Measurements from ENCODE around the gene PRR14L.
A peak's percentile ranks its signal among the peaks of the same experiment; 100 is the strongest.
"Not testable (repeated sequence)": the region's sequence is repeated elsewhere in the genome, so short reads cannot be mapped to it uniquely, and the experiment has no call there.

PRR14L gene

DNA sequence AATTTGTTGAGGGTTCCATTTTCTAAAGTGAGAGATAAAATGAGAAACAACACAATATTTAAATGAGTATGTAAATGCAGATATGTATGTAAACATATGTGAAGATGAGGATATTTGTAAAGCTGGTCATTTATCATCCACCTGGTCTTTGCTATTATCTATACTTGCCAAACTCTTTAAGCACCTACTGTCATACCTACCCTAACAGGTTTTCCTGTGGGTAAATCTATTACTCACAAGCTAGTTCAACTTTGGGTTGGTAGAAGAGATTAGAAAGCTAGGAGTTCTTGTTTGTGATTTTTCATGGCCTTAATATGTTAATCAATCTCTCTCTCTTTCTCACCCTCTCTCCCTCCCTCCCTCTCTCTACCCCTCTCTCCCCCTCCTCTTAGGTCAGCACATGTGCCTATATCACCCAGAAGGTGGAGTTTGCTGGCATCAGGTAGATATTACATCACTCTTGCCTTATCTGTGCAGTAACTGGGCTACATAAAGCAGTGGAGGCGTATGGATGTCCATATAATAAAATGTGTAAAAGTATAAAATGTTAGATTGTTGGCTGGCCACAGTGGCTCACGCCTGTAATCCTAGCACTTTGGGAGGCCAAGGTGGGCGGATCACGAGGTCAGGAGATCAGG is 18.6 kb upstream of the PRR14L start:
- DNase-seq (ENCODE audit: low read depth, low spot score), result no peak
- ChIA-PET POLR2A (no interaction called here), CTCF (no interaction called here)
- no peak overlapping the region for H3K4me3 ChIP-seq (ENCODE audit: low read depth, low read length)
- TF ChIP-seq, protein P1, sequence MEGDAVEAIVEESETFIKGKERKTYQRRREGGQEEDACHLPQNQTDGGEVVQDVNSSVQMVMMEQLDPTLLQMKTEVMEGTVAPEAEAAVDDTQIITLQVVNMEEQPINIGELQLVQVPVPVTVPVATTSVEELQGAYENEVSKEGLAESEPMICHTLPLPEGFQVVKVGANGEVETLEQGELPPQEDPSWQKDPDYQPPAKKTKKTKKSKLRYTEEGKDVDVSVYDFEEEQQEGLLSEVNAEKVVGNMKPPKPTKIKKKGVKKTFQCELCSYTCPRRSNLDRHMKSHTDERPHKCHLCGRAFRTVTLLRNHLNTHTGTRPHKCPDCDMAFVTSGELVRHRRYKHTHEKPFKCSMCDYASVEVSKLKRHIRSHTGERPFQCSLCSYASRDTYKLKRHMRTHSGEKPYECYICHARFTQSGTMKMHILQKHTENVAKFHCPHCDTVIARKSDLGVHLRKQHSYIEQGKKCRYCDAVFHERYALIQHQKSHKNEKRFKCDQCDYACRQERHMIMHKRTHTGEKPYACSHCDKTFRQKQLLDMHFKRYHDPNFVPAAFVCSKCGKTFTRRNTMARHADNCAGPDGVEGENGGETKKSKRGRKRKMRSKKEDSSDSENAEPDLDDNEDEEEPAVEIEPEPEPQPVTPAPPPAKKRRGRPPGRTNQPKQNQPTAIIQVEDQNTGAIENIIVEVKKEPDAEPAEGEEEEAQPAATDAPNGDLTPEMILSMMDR (IDR thresholded peaks at IDR 0.05; ENCODE audit: insufficient read depth, low read length, missing control alignments), result no peak

DNA sequence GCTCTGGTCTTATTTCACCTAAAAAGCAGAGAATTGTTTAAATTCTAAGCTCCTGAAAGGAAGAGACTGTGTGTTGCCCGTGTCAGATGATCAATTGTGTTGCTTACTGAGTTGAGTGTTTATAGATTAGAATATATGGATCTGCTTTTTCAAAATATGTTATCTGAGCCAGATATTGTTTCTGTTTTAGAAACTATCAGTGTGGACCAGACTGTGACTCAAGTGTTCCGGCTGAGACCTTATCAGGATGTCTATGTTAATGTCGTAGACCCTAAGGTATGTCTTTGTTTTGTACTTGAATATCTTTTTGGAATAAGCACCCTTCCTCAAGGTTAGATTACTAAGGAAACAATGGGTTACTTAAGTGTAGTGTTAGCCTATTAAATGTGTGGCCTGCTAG is 14.9 kb upstream of the PRR14L start:
- ChIA-PET POLR2A (no interaction called here), CTCF (no interaction called here)
- TF ChIP-seq, protein P1 (IDR thresholded peaks at IDR 0.05; ENCODE audit: insufficient read depth, low read length, missing control alignments), result no peak
- no peak for DNase-seq (ENCODE audit: low read depth, low spot score)
- no peak overlapping the region for H3K4me3 ChIP-seq (ENCODE audit: low read depth, low read length)

DNA sequence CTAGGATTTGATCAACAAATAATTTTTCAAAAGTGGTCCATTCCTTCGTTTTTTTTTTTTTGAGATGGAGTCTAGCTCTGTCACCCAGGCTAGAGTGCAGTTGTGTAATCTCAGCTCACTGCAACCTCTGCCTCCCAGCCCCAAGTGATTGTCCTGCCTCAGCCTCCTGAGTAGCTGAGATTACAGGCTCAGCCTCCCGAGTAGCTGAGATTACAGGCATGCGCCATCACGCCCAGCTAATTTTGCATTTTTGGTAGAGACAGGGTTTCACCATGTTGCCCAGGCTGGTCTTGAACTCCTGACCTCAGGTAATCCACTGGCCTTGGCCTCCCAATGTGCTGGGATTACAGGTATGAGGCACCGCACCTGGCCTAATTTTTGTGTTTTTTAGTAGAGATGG is 8.9 kb upstream of the PRR14L start:
- CTCF ChIA-PET, result interaction anchor here (1.7 kb wide), 1 partner anchor 93 kb away, joined by 3 read pairs; no protein-coding TSS in a partner anchor
- H3K4me3 ChIP-seq (ENCODE audit: low read depth, low read length); POLR2A ChIA-PET; DNase-seq (ENCODE audit: low read depth, low spot score): not testable (repeated sequence)

DNA sequence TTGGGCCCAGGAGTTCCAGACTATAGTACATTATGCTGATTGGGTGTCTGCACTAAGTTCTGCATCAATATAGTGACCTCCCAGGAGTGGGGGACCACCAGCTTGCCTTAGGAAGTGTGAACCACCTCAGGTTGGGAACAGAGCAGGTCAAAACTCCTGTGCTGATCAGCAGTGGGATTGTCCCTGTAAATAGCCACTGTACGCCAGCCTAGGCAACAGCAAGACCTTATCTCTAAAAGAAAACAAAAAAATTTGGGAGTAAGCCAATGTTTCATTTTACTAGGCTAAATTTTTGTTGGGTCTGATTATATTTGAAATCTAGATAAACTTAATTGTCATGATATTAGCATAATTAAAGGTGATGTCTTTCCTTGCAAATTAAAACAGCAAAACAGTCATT is 7.3 kb upstream of the PRR14L start:
- ChIA-PET CTCF (interaction anchor here (1.0 kb wide), 1 partner anchor 92 kb away, joined by 3 read pairs; no protein-coding TSS in a partner anchor), POLR2A (no interaction called here)
- DNase-seq (ENCODE audit: low read depth, low spot score), result no peak
- no peak overlapping the region for H3K4me3 ChIP-seq (ENCODE audit: low read depth, low read length)
- TF ChIP-seq, protein P1 (IDR thresholded peaks at IDR 0.05; ENCODE audit: insufficient read depth, low read length, missing control alignments), result no peak

DNA sequence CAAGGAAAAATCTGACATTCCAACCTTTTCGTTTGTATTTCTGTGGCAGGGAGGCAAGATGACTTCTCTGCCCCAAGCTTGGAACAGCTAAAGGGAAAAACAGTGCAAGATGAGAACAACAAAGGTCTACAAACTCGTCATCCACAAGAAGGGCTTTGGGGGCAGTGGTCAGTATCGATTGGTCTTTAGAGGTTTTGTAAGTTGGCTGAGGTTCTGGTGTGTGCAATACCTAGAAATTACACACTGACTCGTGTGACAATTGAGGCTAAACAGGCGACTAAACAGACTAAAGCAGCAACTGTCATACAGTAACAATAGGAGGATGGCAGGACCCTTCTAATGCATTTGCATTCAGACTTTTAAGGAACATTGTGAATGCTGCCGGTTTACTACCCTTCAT is 4.9 kb upstream of the PRR14L start:
- no peak for DNase-seq (ENCODE audit: low read depth, low spot score)
- H3K4me3 ChIP-seq (ENCODE audit: low read depth, low read length), result peak overlapping the region; percentile 88
- POLR2A ChIA-PET, result interaction anchor here (1.0 kb wide), 1 partner anchor 89 kb away, joined by 4 read pairs; no protein-coding TSS in a partner anchor
- TF ChIP-seq, protein P1 (IDR thresholded peaks at IDR 0.05; ENCODE audit: insufficient read depth, low read length, missing control alignments), result no peak
- CTCF ChIA-PET, result interaction anchor here (1.2 kb wide), 1 partner anchor 214 kb away, joined by 3 read pairs; no protein-coding TSS in a partner anchor

DNA sequence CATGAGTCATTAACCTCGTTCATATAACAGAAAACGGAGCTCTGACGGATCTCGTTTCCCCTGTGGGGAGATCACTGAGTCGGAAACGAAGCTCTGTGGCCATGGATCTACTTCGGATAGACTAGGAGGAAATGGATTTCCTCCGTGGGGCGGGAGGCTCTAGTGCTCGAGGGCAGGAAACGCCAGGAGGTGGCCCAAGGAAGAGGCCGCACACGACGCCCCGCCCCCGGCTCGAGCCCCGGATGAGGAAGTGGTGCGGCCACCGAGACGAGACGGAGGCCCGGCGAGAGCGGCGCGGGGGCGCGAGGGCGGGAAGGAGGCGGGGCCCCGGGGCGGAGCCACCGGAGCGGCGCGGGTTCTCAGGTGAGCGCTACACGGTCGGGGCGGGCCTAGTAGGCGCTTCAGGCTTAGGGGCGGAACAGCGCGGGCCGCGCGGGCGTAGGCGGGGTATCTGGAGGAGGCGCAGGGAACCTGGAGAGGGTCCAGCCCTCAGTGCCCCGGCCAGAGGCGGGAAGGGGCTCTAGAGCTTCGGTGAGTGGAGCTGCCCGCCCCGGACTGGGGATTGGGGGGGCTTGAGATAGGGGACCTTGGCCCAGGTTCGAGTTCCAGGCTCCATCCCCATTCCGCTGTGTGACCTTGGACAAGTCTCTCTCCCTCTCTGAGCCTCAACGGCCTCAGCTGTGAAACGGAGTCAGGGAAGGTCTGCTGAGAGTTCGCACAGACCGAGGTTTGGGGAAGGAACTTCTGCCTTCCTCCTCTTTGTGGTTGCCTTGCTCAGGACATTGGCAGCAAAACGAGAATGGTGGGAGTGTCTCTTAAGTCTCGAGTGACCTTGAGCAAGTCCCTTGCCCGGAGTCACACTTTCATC is 3.9 kb upstream of the PRR14L start, which contains the start of gene DEPDC5:
Gene DEPDC5 (plus strand): TSS at position 386 of the 868 bp plus-strand sequence. CDS start 903 bp downstream, outside the sequence.
- peak; percentile 34 for DNase-seq (ENCODE audit: low read depth, low spot score)
- ChIA-PET CTCF (interaction anchor here (0.6 to 4.8 kb wide), 3 partner anchors 89 to 216 kb away, joined by 4 to 20 read pairs (median 5); no protein-coding TSS in a partner anchor), POLR2A (interaction anchor here (1.5 kb wide), 1 partner anchor 93 kb away, joined by 3 read pairs; no protein-coding TSS in a partner anchor)
- TF ChIP-seq, protein P1 (IDR thresholded peaks at IDR 0.05; ENCODE audit: insufficient read depth, low read length, missing control alignments), result peak; percentile 5
- H3K4me3 ChIP-seq (ENCODE audit: low read depth, low read length), result peak within 1 kb of the TSS; percentile 88
